H9 (cell line): ENCODE measurements around the gene FAM53B. TPM values are rescaled to one million over a fixed set of nuclear protein-coding genes. Genes with fewer than 3 reads are reported as not detected.

ENCODE experiments used
- DNase-seq: peaks from one replicate; pipeline ENCODE4 v3.0.0-alpha.2; 2017
- H2AFZ ChIP-seq: one replicate; pipeline ENCODE4 v1.6.1; 2013; ENCODE audit warnings: mild to moderate bottlenecking, low read length, control low read depth, moderate library complexity
- H2AK5ac ChIP-seq: 2 replicates; pipeline ENCODE4 v1.6.1; 2013; ENCODE audit warnings: low read length, control low read depth, mixed read lengths; ENCODE audit not compliant: insufficient read length
- H2BK120ac ChIP-seq: one replicate; pipeline ENCODE4 v1.6.1; 2013; ENCODE audit warnings: low read depth, mild to moderate bottlenecking, low read length, control low read depth, inconsistent platforms; ENCODE audit not compliant: poor library complexity, severe bottlenecking
- H2BK12ac ChIP-seq: 2 replicates; pipeline ENCODE4 v1.6.1; 2013; ENCODE audit warnings: low read length, control low read depth, mixed read lengths, low read depth; ENCODE audit not compliant: insufficient read length
- H2BK15ac ChIP-seq: 2 replicates; pipeline ENCODE4 v1.6.1; 2013; ENCODE audit warnings: low read depth, low read length, control low read depth
- H2BK20ac ChIP-seq: one replicate; pipeline ENCODE4 v1.6.1; 2013; ENCODE audit warnings: low read depth, mild to moderate bottlenecking, low read length, control low read depth, inconsistent platforms; ENCODE audit not compliant: poor library complexity, severe bottlenecking
- H2BK5ac ChIP-seq: 2 replicates; pipeline ENCODE4 v1.6.1; 2013; ENCODE audit warnings: low read length, control low read depth, mixed read lengths; ENCODE audit not compliant: insufficient read length
- H3K14ac ChIP-seq: 2 replicates; pipeline ENCODE4 v1.6.1; 2013; ENCODE audit warnings: low read length, control low read depth; ENCODE audit not compliant: insufficient read depth
- H3K18ac ChIP-seq: 2 replicates; pipeline ENCODE4 v1.6.1; 2013; ENCODE audit warnings: low read depth, mild to moderate bottlenecking, mixed read lengths, low read length, control low read depth; ENCODE audit not compliant: insufficient read length
- H3K23ac ChIP-seq: 2 replicates; pipeline ENCODE4 v1.6.1; 2013; ENCODE audit warnings: low read length, control low read depth, mixed read lengths, low read depth; ENCODE audit not compliant: insufficient read length
- H3K23me2 ChIP-seq: 2 replicates; pipeline ENCODE4 v1.6.1; 2013; ENCODE audit warnings: low read depth, mild to moderate bottlenecking, mixed read lengths, low read length, control low read depth; ENCODE audit not compliant: insufficient read length, poor library complexity, severe bottlenecking
- H3K27ac ChIP-seq: 2 replicates; pipeline ENCODE4 v1.5.1; 2013; ENCODE audit warnings: low read length, control low read depth, mixed read lengths, low read depth; ENCODE audit not compliant: insufficient read length
- H3K27me3 ChIP-seq: 2 replicates; pipeline ENCODE4 v1.6.1; 2013; ENCODE audit warnings: low read length, control low read depth, inconsistent platforms; ENCODE audit not compliant: insufficient read depth
- H3K4ac ChIP-seq: 2 replicates; pipeline ENCODE4 v1.6.1; 2013; ENCODE audit warnings: low read depth, mild to moderate bottlenecking, control low read depth, inconsistent platforms, low read length, moderate library complexity
- H3K4me1 ChIP-seq: 2 replicates; pipeline ENCODE4 v1.6.1; 2013; ENCODE audit warnings: low read length, control low read depth, inconsistent platforms; ENCODE audit not compliant: insufficient read depth
- H3K4me2 ChIP-seq: 2 replicates; pipeline ENCODE4 v1.6.1; 2013; ENCODE audit warnings: low read length, control low read depth, mixed read lengths; ENCODE audit not compliant: insufficient read length, insufficient read depth
- H3K56ac ChIP-seq: 2 replicates; pipeline ENCODE4 v1.6.1; 2013; ENCODE audit warnings: low read depth, mild to moderate bottlenecking, mixed read lengths, low read length, control low read depth; ENCODE audit not compliant: insufficient read length
- H3K79me1 ChIP-seq: 2 replicates; pipeline ENCODE4 v1.6.1; 2013; ENCODE audit warnings: low read depth, mild to moderate bottlenecking, moderate library complexity, low read length, control low read depth, inconsistent platforms; ENCODE audit not compliant: insufficient read depth, poor library complexity, severe bottlenecking
- H3K79me2 ChIP-seq: 2 replicates; pipeline ENCODE4 v1.6.1; 2013; ENCODE audit warnings: low read length, control low read depth, inconsistent platforms; ENCODE audit not compliant: insufficient read depth
- H3K9ac ChIP-seq: 2 replicates; pipeline ENCODE4 v1.6.1; 2013; ENCODE audit warnings: low read length, control low read depth, mixed read lengths; ENCODE audit not compliant: insufficient read length; ENCODE audit errors: extremely low read depth
- H3K9me3 ChIP-seq: one replicate; pipeline ENCODE4 v1.6.1; 2013; ENCODE audit warnings: low read depth, low read length, inconsistent platforms; ENCODE audit not compliant: control insufficient read depth
- H3T11ph ChIP-seq: one replicate; pipeline ENCODE4 v1.6.1; 2013; ENCODE audit warnings: mild to moderate bottlenecking, low read length, control low read depth, inconsistent platforms
- H4K20me1 ChIP-seq: one replicate; pipeline ENCODE4 v1.6.1; 2013; ENCODE audit not compliant: control insufficient read depth, insufficient read length, insufficient read depth
- H4K5ac ChIP-seq: 2 replicates; pipeline ENCODE4 v1.6.1; 2013; ENCODE audit warnings: low read depth, mild to moderate bottlenecking, mixed read lengths, low read length, control low read depth; ENCODE audit not compliant: insufficient read length
- H4K8ac ChIP-seq: replicated peaks from 2 replicates; pipeline ENCODE4 v1.6.1; 2013; ENCODE audit warnings: low read length, control low read depth, mixed read lengths, low read depth; ENCODE audit not compliant: insufficient read length
- H4K91ac ChIP-seq: 2 replicates; pipeline ENCODE4 v1.6.1; 2013; ENCODE audit warnings: low read depth, mild to moderate bottlenecking, moderate library complexity, mixed read lengths, low read length, control low read depth; ENCODE audit not compliant: insufficient read length
- H3K27ac Mint-ChIP-seq, 3 experiments: 2 replicates in 2 of 3; 3 replicates in 1 of 3; pipeline ENCODE4 v1.8.0; 2020 to 2021; ENCODE audit warnings: mixed read lengths in 3 of 3, mild to moderate bottlenecking in 1 of 3, moderate library complexity in 1 of 3
- H3K27me3 Mint-ChIP-seq: 2 replicates; pipeline ENCODE4 v1.8.0; 2021; ENCODE audit warnings: low read depth, mild to moderate bottlenecking, moderate library complexity, mixed read lengths
- H3K36me3 Mint-ChIP-seq, 3 experiments: 2 replicates in 2 of 3; 3 replicates in 1 of 3; pipeline ENCODE4 v1.8.0; 2020 to 2021; ENCODE audit warnings: low read depth in 3 of 3, mixed read lengths in 3 of 3; ENCODE audit not compliant: insufficient read depth in 1 of 3
- H3K4me1 Mint-ChIP-seq, 2 experiments: 2 replicates each; pipeline ENCODE4 v1.8.0; 2020; ENCODE audit warnings: mixed read lengths in 2 of 2
- H3K4me3 Mint-ChIP-seq, 2 experiments: 2 replicates in 1 of 2; 3 replicates in 1 of 2; pipeline ENCODE4 v1.8.0; 2020 to 2021; ENCODE audit warnings: mild to moderate bottlenecking in 2 of 2, mixed read lengths in 2 of 2, moderate library complexity in 1 of 2
- H3K9me3 Mint-ChIP-seq, 2 experiments: 2 replicates in 1 of 2; 3 replicates in 1 of 2; pipeline ENCODE4 v1.8.0; 2020; ENCODE audit warnings: mild to moderate bottlenecking in 2 of 2, mixed read lengths in 2 of 2, moderate library complexity in 1 of 2
- WGBS: extraction: QIAGEN DNeasy Blood & Tissue Kit; methylation state at CpG from one replicate; pipeline ENCODE4 v1.1.7; 2013; ENCODE audit warnings: missing lambda C conversion rate, low lambda C conversion rate, mixed read lengths; ENCODE audit not compliant: insufficient read length; ENCODE audit errors: extremely low coverage; 5-methylcytosine and 5-hydroxymethylcytosine counted together
- total RNA-seq: library from RNA; stranded (reverse); gene quantifications from 2 replicates; pipeline ENCODE4 v1.2.1, GENCODE V29; 2021
- TF ChIP-seq, protein P1 (sequence below): fragments of 200-600 bp; sonication (generic); conservative IDR thresholded peaks from 3 replicates; pipeline ENCODE4 v1.8.0; 2021; ENCODE audit warnings: antibody characterized with exemption, mild to moderate bottlenecking

FAM53B gene
- total RNA-seq, 1 experiment from 2014 or later, result 11.5 TPM

DNA sequence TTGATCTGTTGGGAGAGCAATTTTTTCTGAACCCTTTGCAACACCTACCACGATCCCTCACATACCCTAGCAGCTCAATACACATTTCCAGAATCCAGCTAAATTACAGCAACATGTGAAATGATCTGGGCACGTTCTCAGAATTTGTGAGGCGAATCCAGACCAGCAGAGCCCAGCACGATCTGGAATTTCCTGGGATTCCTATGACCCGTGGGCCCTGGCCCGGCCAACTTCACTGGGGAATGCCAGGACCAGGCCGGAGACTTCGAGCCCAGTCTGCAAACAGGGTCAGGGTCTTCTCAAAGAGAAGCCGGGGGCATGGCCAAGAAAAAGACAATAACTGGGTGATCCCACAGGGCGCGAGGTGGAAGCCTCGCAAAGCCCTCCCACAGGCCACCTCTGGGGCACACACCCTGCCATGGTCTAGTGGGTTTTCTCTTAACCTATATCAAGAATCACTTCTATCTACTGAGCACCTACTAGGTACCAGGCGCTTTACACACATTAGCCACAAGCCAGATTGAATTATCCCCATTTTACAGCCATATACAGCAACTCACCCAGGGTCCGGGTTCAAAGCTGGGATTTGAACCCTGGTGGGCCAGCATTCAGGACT is 33.8 kb downstream of the FAM53B start:
- Histone ChIP-seq H2AFZ (no peak overlapping the region), H3T11ph (no peak overlapping the region), H3K27me3 (no peaks in the 10 kb centered on the region), H3K14ac (no peak overlapping the region), H3K79me2 (no peaks in the 10 kb centered on the region), H3K9ac (no peak overlapping the region), H2BK5ac (no peak overlapping the region), H4K20me1 (no peaks in the 10 kb centered on the region), H4K91ac (no peak overlapping the region), H3K27ac (no peak overlapping the region), H3K56ac (no peak overlapping the region), H4K8ac (no peak overlapping the region), H2BK15ac (no peak overlapping the region), H3K79me1 (peaks cover 5% of the 10 kb centered on the region), H3K23me2 (no peaks in the 10 kb centered on the region), H3K4me2 (no peak overlapping the region), H4K5ac (no peak overlapping the region), H3K4ac (no peak overlapping the region), H3K9me3 (no peaks in the 10 kb centered on the region), H2BK120ac (no peak overlapping the region), H3K4me1 (peaks cover 8% of the 10 kb centered on the region; the same call in 1 of the 2 replicates), H3K23ac (no peak overlapping the region), H2AK5ac (no peak overlapping the region), H2BK20ac (no peak overlapping the region), H3K18ac (no peak overlapping the region), H2BK12ac (no peak overlapping the region)
- H3K27ac Mint-ChIP-seq, result no peak overlapping the region; a peak in 1 of 7 replicates
- H3K9me3 Mint-ChIP-seq, result no peaks in the 10 kb centered on the region
- H3K4me1 Mint-ChIP-seq, result peaks cover 26 to 29% of the 10 kb centered on the region in 2 experiments
- WGBS, result no CpG with 5 or more reads among the region's 14 CpGs
- TF ChIP-seq, protein P1, sequence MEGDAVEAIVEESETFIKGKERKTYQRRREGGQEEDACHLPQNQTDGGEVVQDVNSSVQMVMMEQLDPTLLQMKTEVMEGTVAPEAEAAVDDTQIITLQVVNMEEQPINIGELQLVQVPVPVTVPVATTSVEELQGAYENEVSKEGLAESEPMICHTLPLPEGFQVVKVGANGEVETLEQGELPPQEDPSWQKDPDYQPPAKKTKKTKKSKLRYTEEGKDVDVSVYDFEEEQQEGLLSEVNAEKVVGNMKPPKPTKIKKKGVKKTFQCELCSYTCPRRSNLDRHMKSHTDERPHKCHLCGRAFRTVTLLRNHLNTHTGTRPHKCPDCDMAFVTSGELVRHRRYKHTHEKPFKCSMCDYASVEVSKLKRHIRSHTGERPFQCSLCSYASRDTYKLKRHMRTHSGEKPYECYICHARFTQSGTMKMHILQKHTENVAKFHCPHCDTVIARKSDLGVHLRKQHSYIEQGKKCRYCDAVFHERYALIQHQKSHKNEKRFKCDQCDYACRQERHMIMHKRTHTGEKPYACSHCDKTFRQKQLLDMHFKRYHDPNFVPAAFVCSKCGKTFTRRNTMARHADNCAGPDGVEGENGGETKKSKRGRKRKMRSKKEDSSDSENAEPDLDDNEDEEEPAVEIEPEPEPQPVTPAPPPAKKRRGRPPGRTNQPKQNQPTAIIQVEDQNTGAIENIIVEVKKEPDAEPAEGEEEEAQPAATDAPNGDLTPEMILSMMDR, result no peak
- no peak for DNase-seq
- H3K4me3 Mint-ChIP-seq, result no peak overlapping the region
- H3K27me3 Mint-ChIP-seq, result no peaks in the 10 kb centered on the region
- peaks cover 3 to 9% (median 8%) of the 10 kb centered on the region in 3 experiments; a peak in 4 of 7 replicates for H3K36me3 Mint-ChIP-seq
